HG03097 (cell line): ENCODE results near the gene IGSF8.

ENCODE experiments used
- ATAC-seq: cut with Tn5 transposase; IDR thresholded peaks from one replicate; pipeline ENCODE4 v1.9.1; 2021; ENCODE audit not compliant: unreplicated experiment, low FRiP score

Gene IGSF8

DNA sequence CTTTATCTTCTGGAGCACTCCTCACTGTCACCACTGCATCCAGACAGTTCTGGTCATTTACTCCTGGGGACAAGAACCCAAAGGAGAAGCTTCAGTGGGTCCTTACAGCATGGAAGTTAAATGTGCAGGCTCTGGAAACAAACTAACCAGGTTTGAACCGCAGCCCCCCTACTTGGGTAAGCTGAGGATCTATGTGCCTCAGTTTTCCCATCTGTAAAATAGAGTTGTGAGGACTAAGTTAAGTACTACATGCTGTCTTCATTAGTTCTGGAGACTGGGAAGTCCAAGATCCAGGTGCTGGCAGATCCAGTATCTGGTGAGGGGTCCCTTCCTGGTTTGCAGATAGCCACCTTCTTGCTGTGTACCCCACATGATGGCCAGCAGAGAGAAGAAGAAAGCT lies 9.1 kb upstream of the IGSF8 start:
- no peak for ATAC-seq

DNA sequence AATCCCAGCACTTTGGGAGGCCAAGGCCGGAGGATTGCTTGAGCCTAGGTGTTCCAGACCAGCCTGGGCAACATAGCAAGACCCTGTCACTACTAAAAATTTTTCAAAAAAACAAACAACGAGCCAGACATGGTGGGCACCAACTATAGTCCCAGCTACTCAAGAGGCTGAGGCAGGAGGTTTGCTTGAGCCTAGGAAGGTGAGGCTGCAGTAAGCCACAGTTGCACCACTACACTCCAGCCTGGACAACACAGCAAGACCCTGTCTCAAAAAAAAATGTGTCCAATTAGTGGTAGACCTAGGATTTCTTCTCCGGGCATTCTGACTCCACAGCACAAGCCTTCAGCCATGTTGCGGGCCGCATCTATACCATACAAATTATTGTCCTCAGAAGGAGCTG lies 6.7 kb upstream of the IGSF8 start:
- ATAC-seq = no peak

DNA sequence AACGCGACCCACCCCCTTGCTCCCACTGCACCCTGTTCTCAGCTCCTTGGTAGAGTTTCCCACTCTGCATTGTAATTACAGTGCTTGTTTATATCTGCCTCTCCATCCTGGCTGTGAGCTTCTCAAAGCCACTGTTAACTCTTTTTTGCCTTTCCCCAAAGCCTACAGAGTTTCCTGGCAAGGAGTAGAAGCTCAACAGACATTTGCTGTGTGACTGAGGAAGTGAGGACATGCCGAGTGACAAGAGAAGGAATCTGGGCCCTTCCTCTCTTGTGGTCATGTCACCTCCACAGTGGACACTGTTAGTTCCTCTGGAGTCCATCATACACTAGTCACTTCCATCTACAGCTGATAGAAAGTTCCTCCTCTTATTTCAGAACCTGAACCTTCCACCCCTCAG lies 6.1 kb upstream of the IGSF8 start:
- no peak for ATAC-seq

DNA sequence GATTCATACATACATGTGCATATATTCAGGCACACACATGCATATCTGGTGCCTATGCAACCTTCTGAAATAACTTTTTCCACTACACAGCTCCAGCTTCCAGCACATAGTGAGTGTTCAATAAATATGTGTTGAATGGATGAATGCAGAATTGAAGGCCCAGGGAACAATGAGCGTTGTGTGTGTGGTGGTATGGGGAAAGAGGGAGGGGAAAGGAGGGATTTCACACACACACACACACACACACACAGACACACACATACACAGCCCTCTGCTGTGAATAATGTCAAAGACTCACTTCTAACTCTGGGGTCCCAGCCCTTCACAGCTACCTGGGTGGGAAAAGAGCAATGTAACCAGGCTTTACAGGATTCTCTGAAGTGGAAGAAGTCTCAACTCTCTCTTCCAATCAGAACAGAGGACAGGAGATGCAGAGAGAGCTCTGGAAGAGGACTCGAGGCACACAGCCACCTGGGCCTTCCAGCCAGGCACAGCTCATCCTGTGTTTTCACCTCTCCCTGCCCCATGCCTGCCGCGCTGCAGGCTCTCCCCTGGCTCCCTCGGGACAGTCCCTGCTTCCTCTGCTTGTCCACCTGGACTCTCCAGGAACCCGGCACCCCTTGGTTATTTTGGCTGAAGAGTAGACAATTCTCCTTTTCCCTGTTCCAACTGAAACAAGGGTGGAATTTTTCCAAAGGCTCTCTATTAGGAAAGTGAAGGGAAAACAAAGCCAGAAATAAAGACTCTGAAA lies 5.4 kb upstream of the IGSF8 start:
- no peak for ATAC-seq

DNA sequence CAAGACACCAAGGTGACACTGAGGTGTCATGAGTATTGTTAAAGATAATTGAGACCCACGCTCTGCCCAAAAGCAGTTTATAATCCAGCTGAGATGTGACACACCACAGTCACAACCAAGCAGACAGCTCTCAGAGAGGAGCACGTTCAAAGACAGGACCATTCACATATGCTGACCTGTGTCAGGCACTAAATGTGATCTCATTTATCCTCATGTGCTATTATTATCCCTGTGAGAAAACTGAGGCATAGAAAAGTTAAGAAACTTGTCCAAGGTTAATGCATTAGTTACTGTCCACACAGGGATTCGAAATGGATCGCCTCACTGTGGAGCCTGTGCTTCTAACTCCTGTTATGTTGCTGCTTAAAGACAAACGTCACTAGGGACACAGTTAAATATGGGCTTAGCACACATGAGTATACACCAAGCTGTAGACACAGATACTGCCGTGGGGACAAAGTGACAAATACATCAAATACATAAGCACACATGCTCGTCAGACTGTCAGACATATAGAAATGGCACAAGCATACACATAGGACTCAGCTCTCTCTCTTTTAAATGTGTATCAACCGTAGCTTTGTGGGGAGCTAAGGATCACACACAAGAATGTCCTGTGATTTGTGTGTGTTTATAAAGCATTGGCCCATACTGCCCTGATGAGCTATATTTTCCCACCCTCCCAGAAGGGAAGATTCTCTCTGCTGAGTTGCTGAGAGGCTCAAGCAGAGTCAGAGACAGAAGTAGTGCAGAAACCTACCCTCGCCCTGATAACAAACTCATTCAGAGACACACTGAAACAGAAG lies 3.5 kb upstream of the IGSF8 start:
- ATAC-seq = no peak

DNA sequence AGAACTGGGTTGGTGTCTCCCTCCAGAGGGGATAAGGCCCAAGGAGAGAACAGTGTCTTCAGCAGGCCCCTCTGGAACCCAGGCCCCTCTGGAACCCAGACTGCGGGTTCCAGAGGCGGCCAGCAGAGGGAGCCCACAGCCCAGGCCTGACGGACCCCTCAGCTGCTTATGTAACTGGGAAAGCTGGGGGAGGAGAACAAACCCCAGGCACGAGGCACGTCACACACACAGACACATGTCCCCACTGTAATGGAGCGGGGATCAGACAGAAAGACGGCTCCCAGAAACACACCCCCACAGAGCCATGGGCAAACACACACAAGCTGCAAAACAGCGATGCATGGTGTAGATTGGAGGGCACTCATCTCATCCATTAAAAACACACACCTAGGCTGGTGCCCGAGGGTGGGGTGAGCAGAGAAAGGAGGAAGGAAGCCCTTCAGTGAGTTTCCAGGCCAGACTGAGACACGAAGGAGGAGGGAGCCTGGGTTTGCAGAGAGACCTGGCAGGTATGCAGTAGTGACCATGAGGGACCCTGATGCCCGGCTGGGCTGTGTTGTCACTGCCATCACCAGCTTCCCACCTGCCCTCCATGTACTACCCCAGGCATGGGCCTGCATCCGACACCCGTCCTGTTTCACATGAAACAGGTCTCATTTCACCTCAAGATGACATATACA lies 2.8 kb upstream of the IGSF8 start:
- ATAC-seq = no peak

DNA sequence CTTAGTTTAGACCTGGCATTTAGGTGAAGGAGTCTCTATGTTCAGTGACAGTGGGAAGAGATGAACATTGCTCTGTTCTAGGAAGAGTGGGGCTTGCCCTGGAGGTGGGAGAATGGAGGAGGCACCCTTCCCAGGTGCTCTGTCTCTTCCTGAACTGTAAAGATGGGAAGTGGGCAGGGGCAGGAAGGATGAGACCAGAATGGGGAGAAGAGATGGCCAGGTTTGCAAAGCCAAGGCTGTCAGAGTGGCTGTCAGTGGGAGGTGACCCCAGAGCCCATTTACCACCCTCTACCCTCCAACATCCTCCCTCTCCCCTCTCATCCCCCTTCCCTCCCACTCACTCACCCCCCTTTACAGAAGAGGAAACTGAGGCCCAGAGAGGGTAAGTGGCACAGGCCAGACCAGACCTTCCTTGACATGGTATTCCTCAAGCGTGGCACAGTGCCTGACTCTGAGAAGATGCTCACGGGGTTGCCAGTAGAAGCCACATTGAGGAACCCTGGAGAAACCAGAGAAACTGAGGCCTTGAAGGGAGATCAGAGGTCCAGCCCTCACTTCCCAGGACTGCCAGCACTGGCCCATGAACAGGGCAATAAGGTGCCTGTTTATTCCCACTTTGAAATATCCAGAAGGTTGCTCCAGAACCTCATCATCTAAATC lies 1.4 kb upstream of the IGSF8 start:
- ATAC-seq = no peak

DNA sequence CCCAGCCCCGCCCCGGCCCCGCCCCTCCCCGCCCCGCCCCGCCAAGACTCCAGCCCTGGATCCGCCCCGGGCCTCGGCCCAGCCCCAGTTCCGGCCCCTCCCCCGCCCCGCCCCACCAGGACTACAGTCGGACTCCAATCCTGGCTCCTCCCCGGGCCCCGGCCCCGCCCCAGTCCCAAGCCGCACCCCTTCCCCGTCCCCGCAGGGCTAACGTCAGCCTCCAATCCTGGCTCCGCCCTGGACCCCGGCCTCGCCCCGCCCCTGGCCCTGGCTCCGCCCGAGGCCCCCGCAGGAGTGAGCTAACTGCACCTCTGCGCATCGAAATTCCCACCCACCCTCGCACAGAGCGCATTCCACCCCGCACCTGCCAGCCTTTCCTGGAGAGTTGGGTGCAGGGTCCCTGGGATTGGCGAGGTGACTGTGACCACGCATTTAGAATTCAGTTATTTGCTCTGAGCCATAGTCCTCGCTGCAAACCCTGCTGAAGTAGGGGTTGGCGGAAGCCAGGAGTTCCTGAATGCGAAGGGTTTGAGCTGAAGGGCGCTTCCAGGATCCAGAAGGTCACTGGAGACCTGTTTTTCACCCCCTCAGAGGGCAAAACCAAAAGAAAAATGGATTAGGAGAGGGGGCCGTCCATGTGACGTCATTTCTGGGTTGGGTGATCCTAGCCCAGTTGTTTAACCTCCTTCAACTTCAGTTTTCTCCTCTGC lies 588 bp upstream of the IGSF8 start:
- ATAC-seq = peak; percentile 78

DNA sequence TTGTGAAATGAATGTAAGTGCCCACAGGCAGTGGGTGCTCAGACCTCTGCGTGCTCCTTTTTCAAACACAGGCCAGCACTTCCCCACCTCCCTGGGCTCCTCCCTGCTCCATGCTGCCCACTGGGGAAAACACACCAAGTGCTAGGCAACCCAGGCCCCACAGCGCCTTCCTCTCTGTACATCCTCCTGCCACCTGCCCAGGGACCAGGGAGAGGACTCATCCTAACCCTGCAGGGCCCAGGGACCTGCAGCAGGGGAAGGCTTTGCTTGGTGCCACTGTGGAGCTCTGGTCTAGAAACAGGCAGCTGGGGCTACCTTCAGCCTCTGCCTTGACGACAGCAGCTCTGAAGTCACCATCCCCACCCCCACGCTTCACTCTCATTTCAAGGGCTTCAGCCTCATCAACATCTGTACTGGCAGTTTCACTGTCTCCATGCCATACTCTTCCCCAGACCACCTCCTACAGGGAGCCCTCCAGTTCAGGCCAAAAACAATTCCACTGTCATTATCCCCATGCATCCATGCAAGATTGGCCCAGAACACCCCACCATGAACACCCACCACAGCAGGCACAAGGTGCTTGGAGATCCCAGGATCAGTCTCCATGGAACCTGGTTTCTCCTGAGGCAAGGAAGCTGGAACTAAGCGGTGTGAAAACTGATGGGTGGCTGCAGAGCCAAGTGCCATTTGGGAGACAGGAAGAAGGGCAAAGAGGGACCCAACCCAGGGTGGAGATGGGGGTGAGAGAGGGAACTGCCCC lies 1.1 kb downstream of the IGSF8 start:
- no peak for ATAC-seq

DNA sequence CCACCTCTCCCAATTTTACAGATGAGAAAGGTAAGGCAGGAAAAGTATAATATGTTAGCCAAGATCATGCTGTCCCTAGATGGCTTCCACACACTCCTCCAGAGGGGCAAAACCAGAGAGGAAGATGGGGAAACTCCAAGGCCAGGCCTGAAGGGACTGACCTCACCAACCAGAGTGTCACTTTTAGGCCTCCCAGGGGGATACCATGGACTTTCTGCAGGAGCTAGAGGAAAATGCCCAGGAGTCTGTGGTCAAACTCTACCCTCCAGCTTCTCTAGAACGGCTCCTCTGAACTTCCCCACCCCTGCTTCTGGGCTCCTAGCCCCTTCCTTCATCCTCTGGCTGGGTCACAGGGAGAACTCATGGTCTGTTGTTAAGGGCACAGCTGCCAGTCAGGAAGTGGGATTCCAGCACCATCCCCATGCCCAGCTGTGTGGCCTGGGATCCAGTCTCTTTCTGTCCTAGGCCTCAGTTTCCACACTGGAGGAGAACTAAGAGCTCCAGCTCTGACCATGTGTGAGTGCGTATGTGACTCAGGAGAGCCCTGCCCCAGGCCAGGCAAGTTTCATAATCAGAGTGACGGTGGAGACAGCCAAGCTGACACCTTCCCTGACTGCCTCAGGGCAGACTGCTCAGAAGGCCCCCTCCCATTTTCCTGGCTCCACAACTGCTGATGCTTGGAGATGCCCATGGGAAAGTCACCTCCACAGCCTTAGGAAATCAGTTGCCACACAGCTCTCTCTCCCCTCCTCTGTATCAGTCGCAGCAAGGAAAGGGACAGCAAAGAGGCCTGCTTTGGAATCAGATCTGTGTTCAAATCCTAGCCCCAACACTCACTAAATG lies 1.9 kb downstream of the IGSF8 start:
- no peak for ATAC-seq

DNA sequence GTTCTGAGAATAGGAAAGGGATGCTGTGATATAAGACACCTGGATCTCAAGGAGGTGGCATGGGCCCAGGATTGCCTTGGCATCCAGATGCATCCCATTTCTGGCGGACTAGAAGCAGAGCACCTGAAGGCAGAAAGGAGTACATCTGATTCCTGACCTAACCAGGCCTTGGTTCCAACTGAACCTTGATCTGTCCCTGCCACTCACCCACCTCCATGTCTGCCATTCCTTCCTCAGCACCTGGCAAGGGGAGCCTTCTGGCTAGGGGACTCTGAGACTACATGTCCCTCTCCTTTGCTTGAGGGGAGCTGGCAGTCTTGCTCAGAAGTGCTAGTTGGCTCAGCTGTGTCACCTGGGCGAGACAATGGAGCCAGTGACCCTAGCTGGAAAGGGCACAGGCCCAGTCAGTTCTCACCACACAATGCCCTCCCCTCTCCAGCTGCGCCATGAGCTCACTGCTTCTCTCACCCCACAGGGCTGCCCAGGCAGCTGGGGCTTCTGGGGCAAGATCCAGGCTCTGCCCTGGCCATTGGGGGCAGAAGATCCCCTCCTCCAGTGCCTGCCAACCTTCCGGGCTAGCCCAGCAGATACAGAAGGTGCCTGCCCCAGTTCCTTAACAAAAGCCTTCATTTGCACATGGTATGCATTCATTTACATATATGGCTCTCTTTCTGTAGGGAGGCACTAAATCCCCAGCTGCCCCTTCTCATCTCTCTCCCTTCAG lies 2.9 kb downstream of the IGSF8 start:
- no peak for ATAC-seq

DNA sequence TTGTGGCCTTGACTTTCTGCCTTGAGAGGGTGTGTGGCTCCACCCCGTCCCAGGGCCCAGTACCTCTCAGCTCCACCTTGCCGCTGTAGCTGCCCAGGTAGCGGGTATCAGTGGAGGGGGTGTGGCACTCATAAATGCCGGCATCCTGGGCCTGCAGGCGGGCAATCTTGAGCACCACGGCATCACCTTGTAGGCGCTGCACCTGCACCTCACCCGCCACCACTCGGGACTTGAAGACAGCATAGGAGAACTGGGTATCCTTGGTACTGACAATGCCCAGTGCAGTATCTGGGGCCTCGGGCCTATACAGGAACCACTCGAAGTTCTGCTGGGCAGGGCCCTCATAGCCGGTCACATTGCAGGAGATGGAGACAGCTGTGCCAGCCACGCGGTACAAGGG lies 3.6 kb downstream of the IGSF8 start:
- ATAC-seq = no peak

DNA sequence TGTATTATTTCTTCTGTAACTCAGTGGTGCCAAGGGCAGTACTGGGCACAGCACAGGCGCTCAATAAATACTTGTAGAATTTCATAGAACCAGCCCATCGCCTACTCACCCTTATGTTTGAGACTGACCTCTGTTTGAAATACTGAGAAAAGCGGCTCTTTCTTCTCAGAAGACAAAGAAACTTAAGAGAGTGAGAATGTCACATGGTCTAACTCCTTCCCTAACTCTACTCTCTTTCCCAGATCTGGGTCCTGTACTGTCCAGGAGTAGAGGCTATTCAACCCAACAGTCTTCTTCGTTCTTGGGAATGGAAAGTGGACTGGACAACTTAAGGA lies 4.2 kb downstream of the IGSF8 start:
- ATAC-seq = no peak

DNA sequence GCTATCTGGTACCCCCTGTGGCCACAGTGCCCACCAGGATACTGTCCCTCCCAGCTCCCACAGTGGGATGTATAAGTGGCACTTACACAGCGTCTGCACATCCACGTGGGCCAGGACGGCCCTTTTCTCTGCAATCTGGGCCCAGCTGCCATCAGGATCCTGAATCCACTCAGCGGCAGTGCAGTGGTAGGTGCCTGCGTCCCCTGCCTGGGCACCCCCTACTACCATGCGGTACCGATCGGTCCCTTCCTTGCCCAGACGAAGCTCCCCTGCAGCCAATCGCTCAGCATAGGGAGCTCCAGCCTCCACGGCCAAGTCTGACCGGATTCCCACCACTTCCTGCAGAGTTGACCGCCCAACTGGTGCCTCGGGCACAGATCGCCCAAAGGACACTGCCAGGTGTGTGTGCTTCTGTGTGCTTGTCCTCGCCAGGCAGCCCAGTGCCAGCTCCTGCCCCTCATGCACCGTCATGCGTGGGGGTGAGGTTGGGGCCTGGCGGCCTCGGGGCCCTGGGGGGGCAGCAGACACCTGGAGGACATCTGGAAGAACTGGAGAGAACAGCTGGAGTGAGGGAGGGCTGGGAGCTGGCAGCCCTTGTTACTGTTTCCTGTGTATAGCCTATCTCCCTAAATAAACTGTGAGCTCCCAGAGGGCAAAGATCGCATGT lies 4.7 kb downstream of the IGSF8 start:
- ATAC-seq = no peak

DNA sequence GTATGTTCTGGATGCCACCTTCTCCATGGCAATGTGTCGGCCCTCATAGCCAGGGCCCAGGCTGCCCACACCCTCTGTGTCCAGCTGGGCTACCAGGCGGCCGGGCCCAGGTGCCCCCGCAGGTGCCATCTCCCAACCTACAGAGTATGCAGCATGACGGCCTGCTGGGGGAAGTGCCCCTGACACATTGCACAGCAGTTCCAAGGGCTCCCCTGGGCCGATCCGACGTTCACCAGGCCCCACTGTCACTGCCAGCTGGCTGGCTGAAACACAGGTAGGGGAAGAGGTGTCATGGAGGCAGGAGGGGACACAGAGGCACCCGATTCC lies 5.4 kb downstream of the IGSF8 start:
- no peak for ATAC-seq

DNA sequence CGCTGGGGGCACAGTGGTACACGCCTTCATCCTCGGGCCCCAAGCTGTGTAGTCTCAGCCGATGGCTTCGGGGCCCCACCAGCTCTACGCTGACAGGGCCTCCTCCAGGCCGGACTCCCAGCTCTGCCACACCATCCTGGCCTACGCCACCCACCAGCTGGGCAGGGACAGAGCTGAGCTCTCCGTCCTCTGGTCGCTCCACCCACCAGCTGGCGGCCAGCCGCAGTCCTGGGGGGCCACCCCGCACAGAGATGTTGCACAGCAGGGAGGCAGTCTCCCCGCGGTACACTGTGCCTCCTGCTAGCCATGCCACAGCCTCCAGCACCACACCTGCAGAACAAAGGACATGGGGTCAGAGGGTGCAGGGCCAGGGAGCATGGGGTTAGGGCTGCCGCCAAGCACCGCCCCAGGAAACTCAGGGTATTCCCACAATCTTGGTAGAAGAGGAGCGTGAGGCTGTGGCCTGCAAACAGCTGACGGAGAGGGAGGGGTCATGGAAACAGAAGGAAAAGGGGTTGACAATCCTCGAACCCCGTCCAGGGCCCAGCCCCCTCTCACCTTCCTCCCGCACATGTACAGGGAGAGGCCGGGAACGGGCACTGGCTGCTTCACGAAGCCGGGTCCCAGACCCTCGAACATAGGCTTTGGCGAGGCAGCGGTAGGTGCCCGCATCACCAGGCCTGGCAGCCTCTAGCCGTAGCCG lies 5.9 kb downstream of the IGSF8 start:
- ATAC-seq = no peak

DNA sequence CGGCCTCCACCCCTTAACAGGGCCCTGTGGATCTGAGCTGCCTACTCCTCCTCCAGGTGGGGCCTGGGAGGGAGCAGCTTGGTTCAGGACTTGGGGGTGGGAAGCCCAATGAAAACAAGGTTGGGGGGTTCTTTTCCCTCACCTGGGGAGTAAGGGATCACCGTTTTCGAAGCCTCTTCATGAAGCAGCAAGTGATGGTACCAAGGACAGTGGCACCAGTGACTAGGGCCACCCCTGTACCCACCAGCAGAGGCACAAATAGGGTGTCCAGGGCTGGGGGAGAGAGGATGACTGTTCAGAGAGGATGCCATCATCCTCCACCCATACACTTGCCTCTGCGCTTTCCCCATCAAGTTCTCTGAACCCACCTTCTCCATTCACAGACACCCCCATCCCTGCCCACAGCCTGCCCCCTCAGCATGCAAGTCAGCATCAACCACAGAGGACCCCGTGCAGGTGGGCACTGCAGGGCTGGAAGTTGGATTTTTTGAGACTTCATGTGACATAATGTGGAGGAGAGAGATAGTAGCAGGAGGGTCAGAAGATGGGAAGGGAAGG lies 6.7 kb downstream of the IGSF8 start:
- ATAC-seq = no peak
